ENCODE results near the gene LRRC4C.

The LRRC4C gene

GRCh38 chr11:40380835-40381234 lies 1078.6 kb downstream of the LRRC4C start:
- WGBS (ENCODE audit: extremely low coverage, insufficient coverage, insufficient read length), result no CpG with 5 or more reads among the region's 5 CpGs
- Histone ChIP-seq H3K4me3 (ENCODE audit: low read depth, low read length) (no peak overlapping the region), H3K36me3 (ENCODE audit: control insufficient read depth in 1 of 2, insufficient read depth in 2 of 2, low read length in 2 of 2) (no peaks in the 10 kb centered on the region), H4K8ac (ENCODE audit: low read depth, low read length) (no peak overlapping the region), H2BK12ac (ENCODE audit: low read length) (no peak overlapping the region), H3K27ac (ENCODE audit: low read depth, low read length) (no peak overlapping the region), H2BK120ac (ENCODE audit: insufficient read depth, low read length, poor library complexity) (no peak overlapping the region), H3K79me1 (ENCODE audit: low read length) (no peaks in the 10 kb centered on the region), H3K9me3 (ENCODE audit: insufficient read depth, low read depth, low read length) (no peaks in the 10 kb centered on the region), H3K9ac (ENCODE audit: low read length) (no peak overlapping the region), H2AK5ac (ENCODE audit: low read length) (no peak overlapping the region), H4K12ac (ENCODE audit: low read depth, low read length) (no peak overlapping the region), H3K4ac (ENCODE audit: low read depth, low read length) (no peak overlapping the region), H2BK5ac (ENCODE audit: low read depth, low read length, poor library complexity) (no peak overlapping the region), H3K18ac (ENCODE audit: low read length) (no peak overlapping the region), H2AFZ (ENCODE audit: insufficient read depth, low read length, poor library complexity) (no peak overlapping the region), H3K4me2 (ENCODE audit: low read length) (no peak overlapping the region), H3K79me2 (ENCODE audit: control insufficient read depth, insufficient read depth, low read length, poor library complexity) (no peaks in the 10 kb centered on the region), H3K23ac (ENCODE audit: low read length) (no peak overlapping the region), H3K27me3 (ENCODE audit: insufficient read depth, low read length) (no peaks in the 10 kb centered on the region), H3K14ac (ENCODE audit: low read length) (no peak overlapping the region), H4K91ac (ENCODE audit: low read depth, low read length) (no peak overlapping the region), H3K4me1 (ENCODE audit: control insufficient read depth in 1 of 2, insufficient read depth in 2 of 2, low read length in 2 of 2) (no peaks in the 10 kb centered on the region)
- no peak for DNase-seq

GRCh38 chr11:40376331-40376730 lies 1083.1 kb downstream of the LRRC4C start:
- Histone ChIP-seq H3K4me3 (ENCODE audit: low read depth, low read length) (no peak overlapping the region), H3K4ac (ENCODE audit: low read depth, low read length) (no peak overlapping the region), H3K27ac (ENCODE audit: low read depth, low read length) (no peak overlapping the region), H3K9ac (ENCODE audit: low read length) (no peak overlapping the region), H4K91ac (ENCODE audit: low read depth, low read length) (no peak overlapping the region), H3K18ac (ENCODE audit: low read length) (no peak overlapping the region), H2BK120ac (ENCODE audit: insufficient read depth, low read length, poor library complexity) (no peak overlapping the region), H3K36me3 (ENCODE audit: control insufficient read depth in 1 of 2, insufficient read depth in 2 of 2, low read length in 2 of 2) (no peaks in the 10 kb centered on the region), H3K14ac (ENCODE audit: low read length) (no peak overlapping the region), H2BK12ac (ENCODE audit: low read length) (no peak overlapping the region), H3K4me1 (ENCODE audit: control insufficient read depth in 1 of 2, insufficient read depth in 2 of 2, low read length in 2 of 2) (no peaks in the 10 kb centered on the region), H2AFZ (ENCODE audit: insufficient read depth, low read length, poor library complexity) (no peak overlapping the region), H3K79me2 (ENCODE audit: control insufficient read depth, insufficient read depth, low read length, poor library complexity) (no peaks in the 10 kb centered on the region), H3K23ac (ENCODE audit: low read length) (no peak overlapping the region), H3K9me3 (ENCODE audit: insufficient read depth, low read depth, low read length) (no peaks in the 10 kb centered on the region), H3K27me3 (ENCODE audit: insufficient read depth, low read length) (no peaks in the 10 kb centered on the region), H3K4me2 (ENCODE audit: low read length) (no peak overlapping the region), H2AK5ac (ENCODE audit: low read length) (no peak overlapping the region), H2BK5ac (ENCODE audit: low read depth, low read length, poor library complexity) (no peak overlapping the region), H4K8ac (ENCODE audit: low read depth, low read length) (no peak overlapping the region), H4K12ac (ENCODE audit: low read depth, low read length) (no peak overlapping the region), H3K79me1 (ENCODE audit: low read length) (no peaks in the 10 kb centered on the region)
- WGBS (ENCODE audit: extremely low coverage, insufficient coverage, insufficient read length), result no CpG with 5 or more reads among the region's 3 CpGs
- no peak for DNase-seq

- no peak overlapping the region for H4K8ac ChIP-seq (ENCODE audit: low read depth, low read length)
- WGBS (ENCODE audit: extremely low coverage, insufficient coverage, insufficient read length), result no CpG with 5 or more reads among the region's 5 CpGs
- H3K23ac ChIP-seq (ENCODE audit: low read length), result no peak overlapping the region
- H2AK5ac ChIP-seq (ENCODE audit: low read length), result no peak overlapping the region
- H2BK12ac ChIP-seq (ENCODE audit: low read length), result no peak overlapping the region
- no peak overlapping the region for H2BK120ac ChIP-seq (ENCODE audit: insufficient read depth, low read length, poor library complexity)
- no peak overlapping the region for H3K14ac ChIP-seq (ENCODE audit: low read length)
- H3K9me3 ChIP-seq (ENCODE audit: insufficient read depth, low read depth, low read length), result no peaks in the 10 kb centered on the region
- no peak overlapping the region for H2AFZ ChIP-seq (ENCODE audit: insufficient read depth, low read length, poor library complexity)
- no peaks in the 10 kb centered on the region for H3K4me1 ChIP-seq (ENCODE audit: control insufficient read depth in 1 of 2, insufficient read depth in 2 of 2, low read length in 2 of 2)
- no peak for DNase-seq
- H3K79me1 ChIP-seq (ENCODE audit: low read length), result no peaks in the 10 kb centered on the region
- no peaks in the 10 kb centered on the region for H3K36me3 ChIP-seq (ENCODE audit: control insufficient read depth in 1 of 2, insufficient read depth in 2 of 2, low read length in 2 of 2)
- H3K4me2 ChIP-seq (ENCODE audit: low read length), result no peak overlapping the region
- no peak overlapping the region for H4K12ac ChIP-seq (ENCODE audit: low read depth, low read length)
- H3K4ac ChIP-seq (ENCODE audit: low read depth, low read length), result no peak overlapping the region
- H3K27me3 ChIP-seq (ENCODE audit: insufficient read depth, low read length), result no peaks in the 10 kb centered on the region
- no peak overlapping the region for H3K18ac ChIP-seq (ENCODE audit: low read length)
- no peak overlapping the region for H2BK5ac ChIP-seq (ENCODE audit: low read depth, low read length, poor library complexity)
- no peaks in the 10 kb centered on the region for H3K79me2 ChIP-seq (ENCODE audit: control insufficient read depth, insufficient read depth, low read length, poor library complexity)
- H3K4me3 ChIP-seq (ENCODE audit: low read depth, low read length), result no peak overlapping the region
- H4K91ac ChIP-seq (ENCODE audit: low read depth, low read length), result no peak overlapping the region
- no peak overlapping the region for H3K9ac ChIP-seq (ENCODE audit: low read length)
- no peak overlapping the region for H3K27ac ChIP-seq (ENCODE audit: low read depth, low read length)
These were observed 1088.4 kb downstream of the LRRC4C start for GRCh38 chr11:40370821-40371616.

GRCh38 chr11:40360206-40360798 lies 1099.2 kb downstream of the LRRC4C start:
- no CpG with 5 or more reads among the region's 5 CpGs for WGBS (ENCODE audit: extremely low coverage, insufficient coverage, insufficient read length)
- Histone ChIP-seq H2AFZ (ENCODE audit: insufficient read depth, low read length, poor library complexity) (no peak overlapping the region), H3K27me3 (ENCODE audit: insufficient read depth, low read length) (no peaks in the 10 kb centered on the region), H3K9ac (ENCODE audit: low read length) (no peak overlapping the region), H4K91ac (ENCODE audit: low read depth, low read length) (no peak overlapping the region), H2AK5ac (ENCODE audit: low read length) (no peak overlapping the region), H3K36me3 (ENCODE audit: control insufficient read depth in 1 of 2, insufficient read depth in 2 of 2, low read length in 2 of 2) (no peaks in the 10 kb centered on the region), H3K23ac (ENCODE audit: low read length) (no peak overlapping the region), H4K8ac (ENCODE audit: low read depth, low read length) (no peak overlapping the region), H3K4me1 (ENCODE audit: control insufficient read depth in 1 of 2, insufficient read depth in 2 of 2, low read length in 2 of 2) (no peaks in the 10 kb centered on the region), H3K27ac (ENCODE audit: low read depth, low read length) (no peak overlapping the region), H4K12ac (ENCODE audit: low read depth, low read length) (no peak overlapping the region), H2BK120ac (ENCODE audit: insufficient read depth, low read length, poor library complexity) (no peak overlapping the region), H3K4ac (ENCODE audit: low read depth, low read length) (no peak overlapping the region), H3K14ac (ENCODE audit: low read length) (no peak overlapping the region), H3K18ac (ENCODE audit: low read length) (no peak overlapping the region), H2BK5ac (ENCODE audit: low read depth, low read length, poor library complexity) (no peak overlapping the region), H3K79me2 (ENCODE audit: control insufficient read depth, insufficient read depth, low read length, poor library complexity) (no peaks in the 10 kb centered on the region), H3K9me3 (ENCODE audit: insufficient read depth, low read depth, low read length) (no peaks in the 10 kb centered on the region), H2BK12ac (ENCODE audit: low read length) (no peak overlapping the region), H3K4me3 (ENCODE audit: low read depth, low read length) (no peak overlapping the region), H3K79me1 (ENCODE audit: low read length) (no peaks in the 10 kb centered on the region), H3K4me2 (ENCODE audit: low read length) (no peak overlapping the region)
- DNase-seq, result no peak
